Endodermal cell (in vitro differentiated cells): ENCODE measurements around the gene SORL1. TPM values are rescaled to one million over a fixed set of nuclear protein-coding genes. Genes with fewer than 3 reads are reported as not detected.

ENCODE experiments used
- DNase-seq: peaks from one replicate; pipeline ENCODE4 v3.0.0-alpha.2; 2017
- H3K27ac ChIP-seq: 2 replicates; pipeline ENCODE4 v1.5.1; 2013; ENCODE audit warnings: mild to moderate bottlenecking, low read depth, low read length, moderate library complexity
- H3K27me3 ChIP-seq: 2 replicates; pipeline ENCODE4 v1.6.1; 2013; ENCODE audit warnings: mild to moderate bottlenecking, low read length, moderate library complexity; ENCODE audit not compliant: insufficient read depth, control insufficient read depth, poor library complexity, severe bottlenecking
- H3K36me3 ChIP-seq: 2 replicates; pipeline ENCODE4 v1.7.0; 2013; ENCODE audit warnings: mild to moderate bottlenecking, low read length, moderate library complexity; ENCODE audit not compliant: control insufficient read depth, insufficient read depth
- H3K4me1 ChIP-seq: one replicate; pipeline ENCODE4 v1.7.0; 2013; ENCODE audit warnings: low read length; ENCODE audit not compliant: control insufficient read depth, insufficient read depth
- H3K4me3 ChIP-seq: 2 replicates; pipeline ENCODE4 v1.5.1; 2013; ENCODE audit warnings: mild to moderate bottlenecking, low read length, moderate library complexity
- H3K9ac ChIP-seq: 2 replicates; pipeline ENCODE4 v1.6.1; 2013; ENCODE audit warnings: mild to moderate bottlenecking, low read length, moderate library complexity; ENCODE audit not compliant: poor library complexity, severe bottlenecking; ENCODE audit errors: extremely low read depth
- H3K9me3 ChIP-seq: 2 replicates; pipeline ENCODE4 v1.6.1; 2013; ENCODE audit warnings: mild to moderate bottlenecking, low read length, moderate library complexity; ENCODE audit not compliant: control insufficient read depth
- H3K27ac Mint-ChIP-seq: 2 replicates; pipeline ENCODE4 v1.8.0; 2020; ENCODE audit warnings: mixed read lengths
- H3K27me3 Mint-ChIP-seq: 2 replicates; pipeline ENCODE4 v1.8.0; 2021; ENCODE audit warnings: mild to moderate bottlenecking, mixed read lengths; ENCODE audit not compliant: insufficient read depth
- H3K36me3 Mint-ChIP-seq: 2 replicates; pipeline ENCODE4 v1.8.0; 2020; ENCODE audit warnings: low read depth, mixed read lengths
- H3K4me1 Mint-ChIP-seq: 2 replicates; pipeline ENCODE4 v1.8.0; 2020; ENCODE audit warnings: mixed read lengths
- H3K4me3 Mint-ChIP-seq: 2 replicates; pipeline ENCODE4 v1.8.0; 2020; ENCODE audit warnings: mild to moderate bottlenecking, moderate library complexity, mixed read lengths
- H3K9me3 Mint-ChIP-seq: 2 replicates; pipeline ENCODE4 v1.8.0; 2020; ENCODE audit warnings: mild to moderate bottlenecking, mixed read lengths
- CTCF ChIP-seq: fragments of 200-600 bp; sonication (generic); conservative IDR thresholded peaks from 2 replicates; pipeline ENCODE4 v1.5.0; 2021; ENCODE audit warnings: antibody characterized with exemption, mild to moderate bottlenecking
- WGBS, 2 experiments: methylation state at CpG; one replicate each; pipeline versions ENCODE4 v1.1.5 to v1.1.7; 2013; ENCODE audit warnings: missing lambda C conversion rate in 2 of 2, mixed read lengths in 1 of 2; ENCODE audit not compliant: insufficient coverage in 1 of 2, insufficient read length in 1 of 2; 5-methylcytosine and 5-hydroxymethylcytosine counted together
- total RNA-seq, 2 donors: library from RNA; stranded (reverse); fragmentation: NEBNext Ultra II Directional in 1 of 2; extraction: Animal tissue kit (Norgen Biotek cat#: 25700) in 1 of 2; gene quantifications; 2 replicates in 1 of 2; 3 replicates in 1 of 2; pipeline ENCODE4 v1.2.1, GENCODE V29; 2021

Gene SORL1
- total RNA-seq, 2 donors from 2014 or later, result 56.4 to 57.5 TPM

GRCh38 chr11:121520243-121521144, 68.4 kb downstream of the SORL1 start:
- H3K9ac ChIP-seq, result no peak overlapping the region
- no peak overlapping the region for H3K4me3 ChIP-seq
- H3K36me3 ChIP-seq, result peaks cover 13% of the 10 kb centered on the region
- no peaks in the 10 kb centered on the region for H3K4me1 Mint-ChIP-seq
- DNase-seq, result no peak
- H3K9me3 Mint-ChIP-seq, result peaks cover 3% of the 10 kb centered on the region
- H3K27me3 ChIP-seq, result no peaks in the 10 kb centered on the region
- H3K27ac Mint-ChIP-seq, result no peak overlapping the region
- no peaks in the 10 kb centered on the region for H3K27me3 Mint-ChIP-seq
- 72 to 97% methylated on average over 2 to 4 of the region's 4 CpGs for WGBS, 2 experiments
- peaks cover 6% of the 10 kb centered on the region for H3K9me3 ChIP-seq
- H3K4me1 ChIP-seq, result no peaks in the 10 kb centered on the region
- no peak overlapping the region for H3K27ac ChIP-seq
- no peak overlapping the region for H3K4me3 Mint-ChIP-seq
- no peak for TF ChIP-seq CTCF
- H3K36me3 Mint-ChIP-seq, result peaks cover 61% of the 10 kb centered on the region

- Histone ChIP-seq H3K9ac (no peak overlapping the region), H3K36me3 (peaks cover 10% of the 10 kb centered on the region), H3K27ac (no peak overlapping the region), H3K9me3 (peaks cover 10% of the 10 kb centered on the region), H3K4me3 (no peak overlapping the region), H3K27me3 (no peaks in the 10 kb centered on the region), H3K4me1 (no peaks in the 10 kb centered on the region)
- TF ChIP-seq CTCF, result no peak
- peaks cover 6% of the 10 kb centered on the region for H3K9me3 Mint-ChIP-seq
- WGBS, 2 experiments, result 88 to 98% methylated on average over 3 to 4 of the region's 4 CpGs
- DNase-seq, result no peak
- no peak overlapping the region for H3K4me3 Mint-ChIP-seq
- no peaks in the 10 kb centered on the region for H3K27me3 Mint-ChIP-seq
- no peaks in the 10 kb centered on the region for H3K4me1 Mint-ChIP-seq
- peaks cover 62% of the 10 kb centered on the region for H3K36me3 Mint-ChIP-seq
- H3K27ac Mint-ChIP-seq, result no peak overlapping the region
These were observed 69.3 kb downstream of the SORL1 start for GRCh38 chr11:121521145-121522042.

GRCh38 chr11:121522043-121522941, 70.2 kb downstream of the SORL1 start:
- H3K36me3 Mint-ChIP-seq, result peaks cover 61% of the 10 kb centered on the region
- no peak overlapping the region for H3K27ac Mint-ChIP-seq
- Histone ChIP-seq H3K9ac (no peak overlapping the region), H3K27me3 (no peaks in the 10 kb centered on the region), H3K4me1 (no peaks in the 10 kb centered on the region), H3K9me3 (peaks cover 10% of the 10 kb centered on the region), H3K27ac (no peak overlapping the region), H3K36me3 (peaks cover 10% of the 10 kb centered on the region), H3K4me3 (no peak overlapping the region)
- no peak for DNase-seq
- TF ChIP-seq CTCF, result no peak
- peaks cover 6% of the 10 kb centered on the region for H3K9me3 Mint-ChIP-seq
- 95 to 100% methylated on average over 6 to 11 of the region's 11 CpGs for WGBS, 2 experiments
- no peaks in the 10 kb centered on the region for H3K27me3 Mint-ChIP-seq
- H3K4me1 Mint-ChIP-seq, result peaks cover 3% of the 10 kb centered on the region
- H3K4me3 Mint-ChIP-seq, result no peak overlapping the region
